Epithelial cell of prostate (primary cell): Measurements from ENCODE around the gene DVL1.
"Not testable (repeated sequence)": the region's sequence is repeated elsewhere in the genome, so short reads cannot be mapped to it uniquely, and the experiment has no call there.

Experiments used
- DNase-seq: peaks from one replicate; pipeline ENCODE4 v3.0.0-alpha.2; 2011; ENCODE audit warnings: low read depth, low spot score
- H3K27ac ChIP-seq: fragments of 450-650 bp; 2 replicates; pipeline ENCODE4 v1.5.1; 2017; ENCODE audit warnings: mild to moderate bottlenecking

Gene DVL1

GRCh38 chr1:1330366-1331067 lies 18.7 kb downstream of the DVL1 start:
- H3K27ac ChIP-seq = no peak overlapping the region
- no peak for DNase-seq

GRCh38 chr1:1329304-1330210 lies 19.7 kb downstream of the DVL1 start:
- H3K27ac ChIP-seq = no peak overlapping the region
- DNase-seq = no peak

DNA sequence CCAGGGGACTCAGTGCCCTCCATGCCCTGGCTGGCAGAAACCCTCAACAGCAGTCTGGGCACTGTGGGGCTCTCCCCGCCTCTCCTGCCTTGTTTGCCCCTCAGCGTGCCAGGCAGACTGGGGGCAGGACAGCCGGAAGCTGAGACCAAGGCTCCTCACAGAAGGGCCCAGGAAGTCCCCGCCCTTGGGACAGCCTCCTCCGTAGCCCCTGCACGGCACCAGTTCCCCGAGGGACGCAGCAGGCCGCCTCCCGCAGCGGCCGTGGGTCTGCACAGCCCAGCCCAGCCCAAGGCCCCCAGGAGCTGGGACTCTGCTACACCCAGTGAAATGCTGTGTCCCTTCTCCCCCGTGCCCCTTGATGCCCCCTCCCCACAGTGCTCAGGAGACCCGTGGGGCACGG lies 21.0 kb downstream of the DVL1 start:
- no peak for DNase-seq
- H3K27ac ChIP-seq = no peak overlapping the region

GRCh38 chr1:1327291-1327690 lies 21.9 kb downstream of the DVL1 start:
- DNase-seq = no peak
- H3K27ac ChIP-seq = no peak overlapping the region

DNA sequence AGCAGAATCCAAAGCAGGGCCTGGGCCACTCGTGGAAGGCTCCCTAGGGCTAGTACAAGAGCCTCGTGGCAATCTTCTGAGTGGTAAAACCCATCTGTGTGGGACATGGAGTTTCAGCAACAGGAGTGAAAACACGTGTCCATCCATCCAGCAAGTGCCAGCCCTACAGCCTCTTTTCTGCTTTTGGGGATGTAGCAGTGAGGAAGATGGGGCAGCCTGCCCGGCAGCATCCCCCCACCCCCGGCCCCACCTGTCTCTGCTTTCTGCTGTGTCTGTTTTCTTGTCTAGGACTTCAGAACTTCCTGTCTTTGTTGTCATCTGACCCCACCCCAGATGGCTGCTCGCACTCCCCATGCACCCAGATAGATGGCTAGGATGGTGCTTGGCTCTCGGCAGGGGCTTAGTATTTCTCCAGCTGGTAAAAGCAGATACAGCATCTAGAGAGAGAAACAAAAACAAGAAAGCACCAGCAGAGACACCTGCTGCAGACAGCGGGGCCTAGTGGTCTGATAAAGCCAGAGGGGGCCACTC lies 23.1 kb downstream of the DVL1 start:
- H3K27ac ChIP-seq = peak overlapping the region; percentile 89
- no peak for DNase-seq

GRCh38 chr1:1325288-1326074 lies 23.7 kb downstream of the DVL1 start:
- peak overlapping the region; percentile 89 for H3K27ac ChIP-seq
- DNase-seq = no peak

DNA sequence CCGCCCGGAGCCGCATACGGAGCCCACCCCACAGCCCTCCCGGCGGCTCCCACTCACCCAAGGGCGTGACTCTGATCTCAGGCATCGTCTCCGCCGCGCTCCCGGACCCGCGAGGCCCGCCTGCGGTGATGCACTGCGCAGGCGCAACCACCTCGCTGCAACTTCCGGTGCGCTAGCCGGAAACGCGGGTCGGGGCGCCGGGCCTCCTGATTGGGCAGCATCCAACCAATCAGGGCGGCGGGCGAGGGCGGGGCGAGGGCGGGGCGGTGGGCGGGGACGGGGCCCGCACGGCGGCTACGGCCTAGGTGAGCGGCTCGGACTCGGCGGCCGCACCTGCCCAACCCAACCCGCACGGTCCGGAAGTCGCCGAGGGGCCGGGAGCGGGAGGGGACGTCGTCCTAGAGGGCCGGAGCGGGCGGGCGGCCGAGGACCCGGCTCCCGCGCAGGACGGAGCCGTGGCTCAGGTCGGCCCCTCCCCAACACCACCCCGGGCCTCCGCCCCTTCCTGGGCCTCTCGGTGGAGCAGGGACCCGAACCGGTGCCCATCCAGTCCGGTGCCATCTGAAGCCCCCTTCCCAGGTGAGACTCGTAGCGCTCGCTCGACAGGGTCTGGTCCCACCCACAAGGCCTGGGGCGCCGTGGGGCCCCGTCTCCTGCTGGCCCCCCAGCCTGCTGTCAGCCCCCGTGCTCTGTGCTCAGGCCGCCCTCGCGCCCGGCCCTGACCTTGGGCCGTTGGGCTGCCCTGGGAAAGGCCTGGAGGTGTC lies 24.5 kb downstream of the DVL1 start, which contains the start of the genes CPTP and INTS11:
Gene CPTP (plus strand): TSS at position 279 of the 764 bp plus-strand sequence. CDS start 2,109 bp downstream, outside the sequence.
Gene INTS11 (minus strand): TSS at position 137 of the 764 bp plus-strand sequence. CDS start 52 bp downstream, at position 85.
- DNase-seq = no peak

GRCh38 chr1:1324084-1324523 lies 25.1 kb downstream of the DVL1 start:
- H3K27ac ChIP-seq = peak overlapping the region; percentile 89
- DNase-seq = no peak

More for the DNA sequence above, 24.5 kb downstream of the DVL1 start, which contains the start of the genes CPTP and INTS11:
- peak within 1 kb of the TSS; percentile 89 for H3K27ac ChIP-seq

- H3K27ac ChIP-seq = no peak overlapping the region
- no peak for DNase-seq
These were observed 26.3 kb downstream of the DVL1 start for GRCh38 chr1:1322952-1323351.

DNA sequence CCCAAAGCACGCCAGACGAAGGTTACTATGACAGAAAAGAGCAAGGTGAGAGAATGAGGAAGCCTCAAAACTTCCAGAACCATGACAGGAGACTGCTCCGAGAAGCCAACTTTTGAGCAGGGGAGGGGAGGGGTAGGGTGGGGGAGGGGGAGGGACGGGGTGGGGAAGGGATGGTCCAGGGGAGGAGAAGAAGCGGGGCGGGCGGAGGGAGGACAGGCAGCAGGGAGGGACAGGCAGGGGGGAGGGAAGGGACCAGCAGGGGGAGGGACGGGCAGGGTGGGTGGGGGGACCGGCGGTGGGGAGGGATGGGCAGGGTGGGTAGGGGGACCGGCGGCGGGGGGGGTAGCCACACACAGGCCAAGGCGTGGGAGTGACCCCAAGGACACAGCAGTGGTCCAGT lies 26.8 kb downstream of the DVL1 start:
- no peak for DNase-seq
- no peak overlapping the region for H3K27ac ChIP-seq

DNA sequence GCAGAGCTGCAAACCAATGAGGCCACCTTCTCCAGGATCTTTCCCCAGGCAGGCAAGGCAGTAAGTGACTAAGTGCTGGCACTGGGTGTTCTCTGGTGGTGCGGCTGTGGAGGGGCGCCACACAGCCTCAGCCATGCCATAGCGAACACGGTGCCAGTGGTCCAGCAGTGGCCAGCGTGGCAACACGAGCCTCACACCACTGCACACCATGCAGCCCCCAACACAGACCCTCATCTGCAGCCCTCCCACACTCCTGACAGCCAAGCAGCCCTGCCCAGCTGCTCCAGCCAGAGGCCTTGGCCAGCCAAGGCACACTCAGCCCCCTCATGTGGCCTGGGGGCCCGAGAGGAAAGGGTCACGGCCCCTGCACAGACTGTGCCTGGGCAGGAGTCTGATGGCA lies 27.7 kb downstream of the DVL1 start:
- H3K27ac ChIP-seq = no peak overlapping the region
- no peak for DNase-seq

- H3K27ac ChIP-seq = no peak overlapping the region
- DNase-seq = no peak
These were observed 28.4 kb downstream of the DVL1 start for GRCh38 chr1:1320666-1321448.

DNA sequence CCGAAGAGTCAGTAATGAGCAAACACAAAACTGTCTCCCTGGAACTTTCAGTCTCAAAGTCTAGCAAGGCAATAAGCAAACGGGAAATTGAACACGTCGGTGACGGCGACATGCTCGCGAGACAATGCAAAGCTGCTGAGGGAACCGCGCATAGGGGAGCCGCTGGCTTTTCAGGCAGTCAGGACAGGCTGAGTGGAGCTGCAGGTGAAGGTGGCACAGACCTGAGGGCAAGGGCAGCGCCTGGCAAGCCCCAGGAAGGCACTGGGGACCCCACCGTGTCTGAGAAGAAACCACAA lies 29.6 kb downstream of the DVL1 start:
- DNase-seq = no peak
- no peak overlapping the region for H3K27ac ChIP-seq

DNA sequence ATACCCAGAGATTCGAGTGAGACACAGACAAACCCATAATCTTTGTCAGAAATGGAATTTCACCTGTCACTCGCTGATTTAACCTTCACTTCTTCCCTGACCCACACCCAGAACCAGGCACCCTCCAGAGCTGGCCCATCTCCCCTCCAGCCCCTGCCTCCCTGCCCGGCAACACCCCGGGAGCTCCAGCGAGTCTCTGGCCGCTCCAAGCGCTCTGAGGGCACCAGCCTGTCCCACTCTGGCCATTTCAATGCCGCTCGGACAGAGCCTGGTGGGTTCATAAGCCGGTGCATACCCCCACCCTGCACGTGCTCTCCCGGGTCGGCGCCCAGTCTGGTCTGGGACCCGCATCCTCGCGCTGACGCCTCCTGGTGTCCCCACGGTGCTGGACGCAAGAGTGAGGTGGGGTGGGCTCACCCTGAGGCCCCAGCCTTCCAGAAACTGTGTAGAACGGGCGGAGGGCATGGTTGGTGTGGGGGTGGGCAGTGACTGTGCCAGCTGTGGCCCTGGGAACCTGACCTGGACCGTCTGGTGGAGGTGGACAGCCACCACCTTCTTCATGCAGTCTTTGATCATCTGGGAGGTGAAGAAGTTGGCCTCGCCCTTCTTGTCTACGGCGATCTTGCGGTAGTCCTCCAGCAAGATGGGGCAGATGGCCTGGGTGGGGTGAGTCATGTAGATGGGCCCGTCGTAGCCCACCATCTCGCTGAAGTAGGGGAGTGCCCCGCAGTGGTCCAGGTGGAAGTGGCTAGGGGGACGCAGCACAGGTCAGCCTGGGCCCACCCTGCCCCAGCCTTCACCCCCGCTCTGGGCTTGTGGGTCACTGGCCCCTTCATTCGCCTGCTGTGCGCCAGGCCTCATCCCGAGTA lies 30.2 kb downstream of the DVL1 start:
- no peak for DNase-seq
- peak overlapping the region; percentile 43 for H3K27ac ChIP-seq

DNA sequence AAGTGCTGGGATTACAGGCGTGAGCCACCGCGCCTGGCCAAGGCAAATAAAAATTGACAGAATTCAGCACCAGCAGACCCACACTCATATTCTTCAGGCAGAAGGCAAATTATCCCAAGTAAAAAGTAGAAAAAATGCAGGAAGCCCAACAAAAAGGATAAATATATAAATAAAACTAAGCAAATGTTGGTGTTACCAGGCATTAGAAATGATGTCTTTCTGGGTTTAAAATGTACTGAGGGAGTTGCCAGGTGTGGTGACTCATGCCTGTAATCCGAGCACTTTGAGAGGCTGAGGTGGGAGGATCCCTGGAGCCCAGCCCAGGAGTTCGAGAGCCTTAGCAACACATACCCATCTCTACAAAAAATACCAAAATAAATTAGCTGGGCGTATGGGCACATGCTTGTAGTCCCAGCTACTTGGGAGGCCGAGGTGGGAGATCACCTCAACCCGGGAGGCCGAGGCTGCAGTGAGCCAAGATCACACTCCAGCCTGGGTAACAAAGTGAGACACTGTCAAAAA lies 31.0 kb downstream of the DVL1 start:
- DNase-seq = peak; percentile 51
- H3K27ac ChIP-seq = peak overlapping the region; percentile 43

DNA sequence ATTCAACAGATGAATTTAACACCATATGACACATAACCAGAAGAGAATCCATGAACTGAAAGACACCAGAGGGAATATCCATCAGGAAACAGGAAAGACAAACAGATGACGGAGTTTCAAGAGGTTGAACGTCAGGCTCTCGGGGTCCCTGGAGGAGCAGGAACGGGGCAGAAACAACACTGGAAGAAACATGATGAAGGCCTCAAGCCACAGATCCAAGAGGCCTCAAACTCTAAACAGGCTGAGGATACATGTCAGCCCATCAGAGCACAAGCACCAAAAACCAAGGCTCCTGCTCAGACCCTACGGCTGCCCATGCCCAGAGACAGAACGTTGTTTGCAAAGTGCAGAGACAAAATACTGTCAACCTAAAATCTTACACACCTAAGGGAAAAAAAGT lies 31.8 kb downstream of the DVL1 start:
- no peak for DNase-seq
- peak overlapping the region; percentile 43 for H3K27ac ChIP-seq

- DNase-seq, H3K27ac ChIP-seq: not testable (repeated sequence)
These were observed 33.0 kb downstream of the DVL1 start for GRCh38 chr1:1316199-1316598.
